Erythroblast (primary cell): ENCODE data around the gene SIGLEC6.

ENCODE experiments used
- GATA1 ChIP-seq: IDR thresholded peaks from 2 replicates; pipeline ENCODE4 v1.6.1; 2011; ENCODE audit warnings: low read depth, mild to moderate bottlenecking, control low read depth, low read length, moderate library complexity
- POLR2A ChIP-seq: IDR thresholded peaks from 2 replicates; pipeline ENCODE4 v1.6.1; 2011; ENCODE audit warnings: mild to moderate bottlenecking, low read length

DNA sequence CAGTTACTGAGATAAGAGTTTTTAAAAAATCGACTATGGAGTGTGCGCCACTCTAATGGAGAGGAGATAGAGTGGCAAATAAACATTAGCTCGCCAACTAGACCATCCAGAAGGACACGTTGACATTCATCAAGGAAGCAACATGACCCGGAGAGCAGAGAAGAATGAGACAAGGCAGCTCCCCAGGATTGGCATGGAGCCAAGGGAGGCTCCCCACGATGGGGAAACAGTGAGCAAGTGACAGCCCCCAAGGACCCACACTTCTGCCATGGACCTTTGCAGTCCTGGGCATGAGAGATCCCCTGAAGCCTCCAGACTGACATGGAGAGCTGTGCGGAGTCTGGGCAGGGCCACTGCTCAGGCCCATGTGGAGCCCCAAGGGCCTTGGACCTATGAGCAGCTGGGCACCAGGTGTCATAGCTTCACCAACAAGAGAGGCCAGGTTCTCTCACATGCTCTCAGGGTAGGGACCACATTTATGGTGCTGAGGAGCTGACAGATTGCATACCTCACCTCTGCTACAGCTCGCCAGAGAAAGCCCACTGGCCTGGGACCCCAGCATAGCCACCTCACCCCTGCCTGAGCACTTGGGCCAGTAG lies 6.7 kb downstream of the SIGLEC6 start:
- no peak for TF ChIP-seq POLR2A
- no peak for TF ChIP-seq GATA1
